Upper lobe of left lung (tissue), 6 donors: ENCODE measurements around the gene RPS6KL1. TPM values are rescaled to one million over a fixed set of nuclear protein-coding genes. Genes with fewer than 3 reads are reported as not detected.
A peak's percentile ranks its signal among the peaks of the same experiment; 100 is the strongest.

Experiments
- ATAC-seq, 2 donors: fragments of 200-7000 bp; cut with Tn5 transposase; one replicate each; pipeline ENCODE4 v1.9.1; 2022; ENCODE audit warnings: mild to moderate bottlenecking in 2 of 2, moderate library complexity in 2 of 2; ENCODE audit not compliant: low FRiP score in 2 of 2
- DNase-seq, 2 donors: peaks; one replicate each; pipeline ENCODE4 v3.0.0-alpha.2; 2019 to 2020
- H3K27ac ChIP-seq, 4 donors: fragments of 200-600 bp; sonication (generic); one replicate each; pipeline ENCODE4 v1.5.1; 2016 to 2019
- H3K27me3 ChIP-seq, 4 donors: fragments of 200-600 bp; sonication (generic); one replicate each; pipeline ENCODE4 v1.5.1; 2017 to 2019
- H3K36me3 ChIP-seq, 4 donors: fragments of 200-600 bp; sonication (generic); one replicate each; pipeline ENCODE4 v1.5.1; 2016 to 2019
- H3K4me1 ChIP-seq, 4 donors: fragments of 200-600 bp; sonication (generic); one replicate each; pipeline ENCODE4 v1.5.1; 2018 to 2019
- H3K4me3 ChIP-seq, 4 donors: fragments of 200-600 bp; sonication (generic); one replicate each; pipeline ENCODE4 v1.5.1; 2017 to 2019; ENCODE audit warnings: mild to moderate bottlenecking in 2 of 4, moderate library complexity in 1 of 4
- H3K9me3 ChIP-seq, 4 donors: fragments of 200-600 bp; sonication (generic); one replicate each; pipeline ENCODE4 v1.5.1; 2018 to 2019
- EP300 ChIP-seq, 4 donors: sonication (generic); formaldehyde crosslinking; IDR thresholded peaks; one replicate each; pipeline ENCODE4 v1.5.1; 2017; ENCODE audit warnings: antibody characterized with exemption in 4 of 4, control low read depth in 2 of 4
- POLR2A ChIP-seq, 4 donors: fragments of 450-650 bp; IDR thresholded peaks; one replicate each; pipeline ENCODE4 v1.5.1; 2016 to 2017; ENCODE audit warnings: antibody characterized with exemption in 4 of 4, mild to moderate bottlenecking in 2 of 4
- POLR2AphosphoS5 ChIP-seq, 2 donors: sonication (generic); formaldehyde crosslinking; IDR thresholded peaks; one replicate each; pipeline ENCODE4 v1.5.1; 2017; ENCODE audit warnings: antibody characterized with exemption in 2 of 2
- WGBS, 2 donors: methylation state at CpG; one replicate each; pipeline ENCODE4 v1.1.5; 2017 to 2018; 5-methylcytosine and 5-hydroxymethylcytosine counted together
- total RNA-seq, 6 donors: library from RNA; depleted of rRNA in 4 of 6; stranded (reverse); fragments of >200 nt in 4 of 6; gene quantifications; one replicate each; pipeline versions ENCODE4 v1.1.0 to v1.2.1, GENCODE V29; 2016 to 2021
- TF ChIP-seq, protein P1 (sequence below), 6 experiments: fragments of 450-650 bp in 4 of 6; fragments of 200-600 bp in 2 of 6; sonication (generic) in 2 of 6; IDR thresholded peaks; one replicate each; pipeline ENCODE4 v1.5.1; 2016 to 2019; ENCODE audit warnings: antibody characterized with exemption in 6 of 6
- donor health status: DM: no; HTN: no; CAD: no; lungs with moderate emphysema.
- donor health status: DM: no; HTN: yes; CAD: no; lungs with severe emphysema.

The RPS6KL1 gene
- total RNA-seq, 6 donors from 2014 or later = 3.4 to 29.3 (median 7.3) TPM

- no peaks in the 10 kb centered on the region for H3K9me3 ChIP-seq
- 70 to 72% methylated on average over 12 of the region's 12 CpGs for WGBS, 2 donors
- H3K4me3 ChIP-seq = no peak overlapping the region
- ATAC-seq (no peak), DNase-seq (no peak)
- H3K27me3 ChIP-seq = no peaks in the 10 kb centered on the region
- TF ChIP-seq EP300 (IDR thresholded peaks at IDR 0.05) = no peak
- TF ChIP-seq POLR2AphosphoS5 (IDR thresholded peaks at IDR 0.05) = no peak
- TF ChIP-seq, protein P1, sequence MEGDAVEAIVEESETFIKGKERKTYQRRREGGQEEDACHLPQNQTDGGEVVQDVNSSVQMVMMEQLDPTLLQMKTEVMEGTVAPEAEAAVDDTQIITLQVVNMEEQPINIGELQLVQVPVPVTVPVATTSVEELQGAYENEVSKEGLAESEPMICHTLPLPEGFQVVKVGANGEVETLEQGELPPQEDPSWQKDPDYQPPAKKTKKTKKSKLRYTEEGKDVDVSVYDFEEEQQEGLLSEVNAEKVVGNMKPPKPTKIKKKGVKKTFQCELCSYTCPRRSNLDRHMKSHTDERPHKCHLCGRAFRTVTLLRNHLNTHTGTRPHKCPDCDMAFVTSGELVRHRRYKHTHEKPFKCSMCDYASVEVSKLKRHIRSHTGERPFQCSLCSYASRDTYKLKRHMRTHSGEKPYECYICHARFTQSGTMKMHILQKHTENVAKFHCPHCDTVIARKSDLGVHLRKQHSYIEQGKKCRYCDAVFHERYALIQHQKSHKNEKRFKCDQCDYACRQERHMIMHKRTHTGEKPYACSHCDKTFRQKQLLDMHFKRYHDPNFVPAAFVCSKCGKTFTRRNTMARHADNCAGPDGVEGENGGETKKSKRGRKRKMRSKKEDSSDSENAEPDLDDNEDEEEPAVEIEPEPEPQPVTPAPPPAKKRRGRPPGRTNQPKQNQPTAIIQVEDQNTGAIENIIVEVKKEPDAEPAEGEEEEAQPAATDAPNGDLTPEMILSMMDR (IDR thresholded peaks at IDR 0.05) = no peak
- TF ChIP-seq POLR2A (IDR thresholded peaks at IDR 0.05) = no peak
- peaks cover 26 to 44% (median 36%) of the 10 kb centered on the region in 4 donors for H3K4me1 ChIP-seq
- peak overlapping the region in 1 of 4 donors; percentile 3 for H3K27ac ChIP-seq
- H3K36me3 ChIP-seq = peaks cover 15 to 68% (median 35%) of the 10 kb centered on the region in 4 donors
Observed at GRCh38 chr14:74888164-74889158, 34.6 kb downstream of the RPS6KL1 start.

DNA sequence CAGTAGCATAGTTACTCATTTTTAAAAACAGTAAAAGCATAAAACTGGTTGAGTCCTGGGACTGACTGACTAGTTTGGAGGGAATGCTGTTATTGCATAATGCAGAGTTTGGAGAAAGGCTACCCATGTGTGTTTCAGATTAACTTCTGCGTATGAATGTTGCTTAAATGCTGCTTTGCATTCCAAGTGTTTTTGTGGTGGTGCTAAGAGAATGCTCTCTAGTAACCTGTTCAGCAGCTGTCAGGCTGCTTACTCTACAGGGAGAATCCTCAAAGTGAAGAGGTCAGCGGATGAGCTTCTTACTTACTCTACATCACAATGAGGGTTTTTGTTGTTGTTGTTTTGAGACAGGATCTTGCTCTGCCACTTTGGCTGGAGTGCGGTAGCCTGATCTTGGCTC lies 37.1 kb downstream of the RPS6KL1 start:
- 58 to 74% methylated on average over 3 of the region's 3 CpGs for WGBS, 2 donors
- H3K4me1 ChIP-seq = peaks cover 34 to 47% (median 41%) of the 10 kb centered on the region in 4 donors

GRCh38 chr14:74882103-74882920 lies 40.7 kb downstream of the RPS6KL1 start:
- ATAC-seq = peak; percentile 63 to 83
- peaks cover 0 to 16% (median 0%) of the 10 kb centered on the region in 4 donors for H3K36me3 ChIP-seq

More for the DNA sequence above, 37.1 kb downstream of the RPS6KL1 start:
- DNase-seq = no peak
- Histone ChIP-seq H3K27me3 (no peaks in the 10 kb centered on the region), H3K4me3 (no peak overlapping the region), H3K36me3 (peaks cover 1 to 43% (median 15%) of the 10 kb centered on the region in 4 donors), H3K27ac (peak overlapping the region in 1 of 4 donors; percentile 18), H3K9me3 (no peaks in the 10 kb centered on the region)
- peak in 1 of 2 donors; percentile 34 for ATAC-seq
- no peak for TF ChIP-seq EP300 (IDR thresholded peaks at IDR 0.05)
- no peak for TF ChIP-seq POLR2A (IDR thresholded peaks at IDR 0.05)
- TF ChIP-seq, protein P1 (IDR thresholded peaks at IDR 0.05) = no peak
- TF ChIP-seq POLR2AphosphoS5 (IDR thresholded peaks at IDR 0.05) = peak in 1 of 2 donors; percentile 18

More at GRCh38 chr14:74882103-74882920, 40.7 kb downstream of the RPS6KL1 start:
- Histone ChIP-seq H3K4me1 (peaks cover 32 to 44% (median 39%) of the 10 kb centered on the region in 4 donors), H3K27me3 (no peaks in the 10 kb centered on the region), H3K27ac (peak overlapping the region; percentile 95 to 98 (median 96)), H3K9me3 (no peaks in the 10 kb centered on the region), H3K4me3 (peak overlapping the region; percentile 39 to 100 (median 91))
- DNase-seq = peak in 1 of 2 donors; percentile 60
- 1% methylated on average over 31 to 36 of the region's 49 CpGs for WGBS, 2 donors
- no peak for TF ChIP-seq EP300 (IDR thresholded peaks at IDR 0.05)
- TF ChIP-seq POLR2AphosphoS5 (IDR thresholded peaks at IDR 0.05) = peak in 1 of 2 donors; percentile 2
- TF ChIP-seq POLR2A (IDR thresholded peaks at IDR 0.05) = peak in 1 of 4 donors; percentile 14
- TF ChIP-seq, protein P1 (IDR thresholded peaks at IDR 0.05) = peak in 2 of 6 experiments; percentile 4 to 15
